Measurements from ENCODE around the gene HTRA3. TPM values are rescaled to one million over a fixed set of nuclear protein-coding genes. Genes with fewer than 3 reads are reported as not detected.

Gene HTRA3
- total RNA-seq, 1 donor from 2014 or later = 1.2 TPM

- DNase-seq = no peak
Measured at GRCh38 chr4:8280876-8281440, 11.4 kb downstream of the HTRA3 start.

GRCh38 chr4:8281519-8282133, 12.1 kb downstream of the HTRA3 start:
- DNase-seq = no peak

GRCh38 chr4:8282134-8282641, 12.6 kb downstream of the HTRA3 start:
- DNase-seq = no peak

- no peak for DNase-seq
Measured at GRCh38 chr4:8282742-8283141, 13.2 kb downstream of the HTRA3 start.

- DNase-seq = no peak
Measured at GRCh38 chr4:8283161-8283560, 13.6 kb downstream of the HTRA3 start.

- no peak for DNase-seq
Measured at GRCh38 chr4:8283631-8284121, 14.1 kb downstream of the HTRA3 start.

GRCh38 chr4:8284391-8284790, 14.8 kb downstream of the HTRA3 start:
- no peak for DNase-seq

- DNase-seq = no peak
Measured at GRCh38 chr4:8285143-8285975, 15.8 kb downstream of the HTRA3 start.

GRCh38 chr4:8285976-8286718, 16.6 kb downstream of the HTRA3 start:
- DNase-seq = no peak

DNA sequence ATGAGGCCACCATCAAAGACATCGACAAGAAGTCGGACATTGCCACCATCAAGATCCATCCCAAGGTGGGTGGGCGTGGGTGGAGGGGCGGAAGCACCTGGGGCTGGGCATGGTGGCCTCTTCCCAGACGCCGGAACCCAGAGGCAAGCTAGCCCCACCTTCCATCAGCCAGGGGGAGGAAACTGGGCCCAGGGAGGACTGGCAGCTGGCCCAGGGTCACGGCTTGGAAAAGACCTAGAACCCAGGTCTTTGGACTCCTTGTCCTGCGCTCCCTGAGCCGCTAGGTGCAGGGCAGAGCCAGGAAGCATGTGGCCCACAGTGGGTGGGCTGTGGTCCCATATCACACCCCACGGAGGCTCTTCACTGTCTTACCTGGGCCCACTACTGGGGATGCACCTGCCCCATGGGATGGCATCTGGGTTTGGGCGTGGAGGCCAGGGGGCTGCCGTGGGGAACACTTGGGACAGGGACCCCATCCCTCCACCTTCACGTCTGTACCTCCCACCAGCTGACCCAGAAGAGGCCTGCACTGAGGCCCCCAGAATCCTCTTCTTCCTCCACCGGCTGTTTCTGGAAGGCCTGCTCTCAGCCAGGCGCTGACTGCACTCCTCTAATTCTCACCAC, 17.3 kb downstream of the HTRA3 start:
- DNase-seq = no peak

DNA sequence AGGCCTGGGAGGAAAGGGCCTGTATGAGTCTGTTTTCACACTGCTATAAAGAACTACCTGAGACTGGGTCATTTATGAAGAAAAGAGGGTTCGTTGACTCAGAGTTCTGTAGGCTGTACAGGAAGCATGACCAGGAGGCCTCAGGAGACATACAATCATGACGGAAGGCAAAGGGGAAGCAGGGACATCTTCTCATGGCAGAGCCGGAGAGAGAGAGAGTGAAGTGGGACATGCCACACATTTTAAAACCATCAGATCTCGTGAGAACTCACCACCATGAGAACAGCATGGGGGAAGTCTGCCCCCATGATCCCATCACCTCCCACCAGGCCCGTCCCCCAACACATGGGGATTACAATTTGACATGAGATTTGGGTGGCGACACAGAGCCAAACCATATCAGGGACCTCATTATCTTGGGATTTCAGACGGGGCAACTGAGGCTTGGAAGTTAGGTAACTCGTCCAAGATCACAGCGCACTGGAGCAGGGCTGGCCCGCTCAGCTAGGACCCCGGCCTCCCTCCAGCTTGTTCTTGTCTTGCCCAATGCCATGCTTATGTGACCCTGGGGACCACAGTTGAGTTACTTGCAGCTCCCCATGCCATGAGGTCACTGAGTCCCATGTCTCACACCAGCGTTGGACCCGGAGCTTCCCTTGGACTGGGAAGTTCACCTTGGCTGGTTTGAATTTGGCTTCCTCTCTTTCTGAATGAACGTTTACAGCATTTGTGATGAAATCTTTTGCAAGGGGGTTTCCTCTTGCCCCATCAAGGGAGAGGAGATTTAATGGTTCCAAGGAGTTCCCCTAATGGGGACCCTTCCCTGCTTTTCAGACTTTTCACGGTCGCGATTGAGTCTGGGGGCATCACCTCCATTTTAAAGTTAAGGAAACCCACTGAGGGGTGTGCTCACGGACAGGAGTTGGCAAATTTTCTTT, 18.1 kb downstream of the HTRA3 start:
- DNase-seq = no peak

GRCh38 chr4:8289151-8289750, 19.7 kb downstream of the HTRA3 start:
- DNase-seq = no peak

DNA sequence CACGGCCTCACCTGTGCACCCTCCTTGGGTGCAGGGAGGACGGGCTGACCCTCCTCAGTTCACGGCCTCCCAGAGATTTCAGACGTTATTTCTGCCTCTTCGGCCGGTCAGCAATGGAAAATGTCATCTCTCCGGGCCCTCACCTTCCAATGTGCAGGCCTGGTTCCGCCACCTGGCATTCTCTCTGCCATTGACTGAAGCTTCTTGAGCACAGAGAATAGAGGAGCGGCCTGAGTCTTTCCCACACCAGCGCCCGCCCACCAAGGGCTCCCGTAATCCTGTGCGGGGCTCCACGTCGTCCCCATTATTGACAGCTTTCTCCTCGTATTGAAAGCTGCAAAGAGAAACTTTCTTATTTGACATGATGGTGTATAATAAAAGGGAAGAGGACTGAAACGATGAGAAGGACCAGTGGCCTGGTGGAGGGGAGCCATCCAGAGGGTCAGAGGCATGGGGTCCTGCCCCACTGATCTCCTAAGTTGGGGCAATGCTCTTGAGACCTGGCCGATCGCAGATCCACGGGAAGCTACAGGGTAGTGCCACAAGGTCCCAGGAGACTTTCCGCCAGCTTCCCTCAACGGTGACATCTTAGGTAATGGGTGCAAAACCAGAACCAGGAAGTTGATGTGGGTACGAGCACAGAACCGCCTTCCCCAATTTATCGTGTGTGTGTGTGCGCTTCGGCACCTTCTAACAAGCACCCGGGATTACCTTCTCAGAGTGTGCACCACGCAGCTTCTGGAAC, 20.6 kb downstream of the HTRA3 start:
- no peak for DNase-seq

GRCh38 chr4:8290701-8290970, 21.1 kb downstream of the HTRA3 start:
- DNase-seq = no peak

DNA sequence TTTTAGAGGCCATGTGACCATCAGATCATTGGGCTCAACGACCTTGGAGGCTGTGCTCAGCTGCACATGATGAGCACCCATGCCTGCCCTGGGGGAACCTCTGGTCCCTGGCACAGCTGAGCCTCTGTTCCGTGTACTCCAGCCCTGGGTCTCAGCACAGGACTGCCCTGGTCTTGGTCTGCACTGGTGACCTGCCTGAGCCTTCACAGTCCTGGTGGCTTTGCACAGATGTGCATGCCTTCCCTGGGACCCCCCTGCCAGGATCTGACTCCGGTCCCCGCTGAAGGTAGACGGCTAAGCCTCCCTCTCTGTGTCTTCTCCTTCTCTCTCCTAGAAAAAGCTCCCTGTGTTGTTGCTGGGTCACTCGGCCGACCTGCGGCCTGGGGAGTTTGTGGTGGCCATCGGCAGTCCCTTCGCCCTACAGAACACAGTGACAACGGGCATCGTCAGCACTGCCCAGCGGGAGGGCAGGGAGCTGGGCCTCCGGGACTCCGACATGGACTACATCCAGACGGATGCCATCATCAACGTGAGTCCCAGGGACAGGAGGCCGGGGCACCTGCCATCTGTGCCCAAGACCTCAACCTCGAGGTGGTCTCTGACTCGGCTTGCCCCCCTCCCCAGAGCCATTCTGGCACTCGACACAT, 21.6 kb downstream of the HTRA3 start:
- DNase-seq = no peak

GRCh38 chr4:8291701-8292477, 22.3 kb downstream of the HTRA3 start:
- DNase-seq = no peak

GRCh38 chr4:8292478-8293107, 23.0 kb downstream of the HTRA3 start:
- DNase-seq = no peak

All from occipital lobe (tissue), 2 donors.